ENCODE measurements around the gene PLEKHG4.

DNA sequence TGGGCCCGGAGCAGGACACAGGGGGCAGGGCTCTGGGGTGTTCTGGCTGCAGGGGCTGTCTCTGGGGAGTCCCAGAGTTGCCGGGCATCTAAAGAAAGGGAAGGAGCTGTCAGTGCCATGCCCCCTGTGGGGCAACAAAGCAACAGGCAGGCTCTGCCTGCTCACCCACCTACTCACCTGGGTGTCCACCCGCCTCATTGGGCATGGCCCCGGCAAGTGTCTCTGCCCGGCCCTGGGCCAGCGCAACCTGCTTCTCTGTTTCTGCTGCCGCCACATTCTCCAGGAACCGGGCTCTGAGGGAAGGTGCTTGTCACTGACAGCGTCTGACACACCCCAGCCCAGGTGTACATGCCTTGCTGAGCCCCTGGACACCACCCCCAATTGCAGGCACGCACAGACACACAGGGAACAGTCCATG is 45.1 kb upstream of the PLEKHG4 start:
- TF ChIP-seq POLR2A (IDR thresholded peaks at IDR 0.05), result no peak
- TF ChIP-seq, protein P1, sequence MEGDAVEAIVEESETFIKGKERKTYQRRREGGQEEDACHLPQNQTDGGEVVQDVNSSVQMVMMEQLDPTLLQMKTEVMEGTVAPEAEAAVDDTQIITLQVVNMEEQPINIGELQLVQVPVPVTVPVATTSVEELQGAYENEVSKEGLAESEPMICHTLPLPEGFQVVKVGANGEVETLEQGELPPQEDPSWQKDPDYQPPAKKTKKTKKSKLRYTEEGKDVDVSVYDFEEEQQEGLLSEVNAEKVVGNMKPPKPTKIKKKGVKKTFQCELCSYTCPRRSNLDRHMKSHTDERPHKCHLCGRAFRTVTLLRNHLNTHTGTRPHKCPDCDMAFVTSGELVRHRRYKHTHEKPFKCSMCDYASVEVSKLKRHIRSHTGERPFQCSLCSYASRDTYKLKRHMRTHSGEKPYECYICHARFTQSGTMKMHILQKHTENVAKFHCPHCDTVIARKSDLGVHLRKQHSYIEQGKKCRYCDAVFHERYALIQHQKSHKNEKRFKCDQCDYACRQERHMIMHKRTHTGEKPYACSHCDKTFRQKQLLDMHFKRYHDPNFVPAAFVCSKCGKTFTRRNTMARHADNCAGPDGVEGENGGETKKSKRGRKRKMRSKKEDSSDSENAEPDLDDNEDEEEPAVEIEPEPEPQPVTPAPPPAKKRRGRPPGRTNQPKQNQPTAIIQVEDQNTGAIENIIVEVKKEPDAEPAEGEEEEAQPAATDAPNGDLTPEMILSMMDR (IDR thresholded peaks at IDR 0.05), result no peak
